WI38 (cell line): Measurements from ENCODE around the gene GULP1.
"Not testable (repeated sequence)": the region's sequence is repeated elsewhere in the genome, so short reads cannot be mapped to it uniquely, and the experiment has no call there.

ENCODE experiments used
- H3K4me3 ChIP-seq: 2 replicates; pipeline ENCODE4 v1.5.1; 2011; ENCODE audit warnings: low read depth, mild to moderate bottlenecking, control low read depth, low read length
- TF ChIP-seq, protein P1 (sequence below): IDR thresholded peaks from 2 replicates; pipeline ENCODE4 v1.5.1; 2012; ENCODE audit warnings: low read depth, mild to moderate bottlenecking, control low read depth, low read length

Gene GULP1

DNA sequence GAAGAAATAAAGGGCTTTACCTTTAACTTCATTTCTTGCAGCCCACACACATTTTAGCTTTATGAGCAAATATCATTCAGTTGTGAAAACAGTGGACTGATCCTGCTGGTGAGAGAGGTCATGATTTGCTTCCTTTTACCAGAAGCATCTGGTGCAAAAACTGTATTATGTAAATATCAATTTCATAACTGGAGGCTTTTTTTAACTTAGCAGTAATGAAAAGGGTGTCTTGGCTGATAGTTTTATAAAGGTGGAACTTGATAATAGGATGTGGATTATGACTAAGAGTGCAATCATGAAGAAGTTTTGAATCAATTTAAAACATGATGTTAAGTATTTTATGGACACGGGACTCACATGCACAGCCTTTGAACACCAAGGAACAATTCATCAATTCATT lies 304.4 kb downstream of the GULP1 start:
- TF ChIP-seq, protein P1, sequence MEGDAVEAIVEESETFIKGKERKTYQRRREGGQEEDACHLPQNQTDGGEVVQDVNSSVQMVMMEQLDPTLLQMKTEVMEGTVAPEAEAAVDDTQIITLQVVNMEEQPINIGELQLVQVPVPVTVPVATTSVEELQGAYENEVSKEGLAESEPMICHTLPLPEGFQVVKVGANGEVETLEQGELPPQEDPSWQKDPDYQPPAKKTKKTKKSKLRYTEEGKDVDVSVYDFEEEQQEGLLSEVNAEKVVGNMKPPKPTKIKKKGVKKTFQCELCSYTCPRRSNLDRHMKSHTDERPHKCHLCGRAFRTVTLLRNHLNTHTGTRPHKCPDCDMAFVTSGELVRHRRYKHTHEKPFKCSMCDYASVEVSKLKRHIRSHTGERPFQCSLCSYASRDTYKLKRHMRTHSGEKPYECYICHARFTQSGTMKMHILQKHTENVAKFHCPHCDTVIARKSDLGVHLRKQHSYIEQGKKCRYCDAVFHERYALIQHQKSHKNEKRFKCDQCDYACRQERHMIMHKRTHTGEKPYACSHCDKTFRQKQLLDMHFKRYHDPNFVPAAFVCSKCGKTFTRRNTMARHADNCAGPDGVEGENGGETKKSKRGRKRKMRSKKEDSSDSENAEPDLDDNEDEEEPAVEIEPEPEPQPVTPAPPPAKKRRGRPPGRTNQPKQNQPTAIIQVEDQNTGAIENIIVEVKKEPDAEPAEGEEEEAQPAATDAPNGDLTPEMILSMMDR: no peak
- H3K4me3 ChIP-seq: no peak overlapping the region

DNA sequence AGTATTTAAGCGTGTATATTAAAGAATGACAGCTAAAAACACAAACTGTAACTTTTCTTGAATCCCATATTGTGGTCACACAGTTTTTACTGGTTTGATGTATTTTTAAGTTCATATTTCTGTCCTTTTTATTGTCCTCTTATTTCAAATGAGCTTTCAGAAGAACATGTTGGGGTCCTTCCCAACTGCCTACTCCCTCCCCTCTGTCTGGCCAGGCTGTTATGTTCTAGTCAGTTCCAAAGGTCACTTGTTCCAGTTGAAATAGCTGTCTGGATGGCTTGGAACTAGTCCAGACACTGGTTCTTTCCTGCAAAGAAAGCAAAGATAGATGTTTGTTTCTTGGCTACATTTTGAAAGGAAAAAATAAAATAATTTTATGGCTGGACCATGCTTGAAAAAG lies 306.9 kb downstream of the GULP1 start:
- TF ChIP-seq, protein P1: no peak
- H3K4me3 ChIP-seq: no peak overlapping the region

- H3K4me3 ChIP-seq: no peak overlapping the region
- TF ChIP-seq, protein P1: no peak
These were observed 307.5 kb downstream of the GULP1 start for GRCh38 chr2:188599140-188599539.

- no peak overlapping the region for H3K4me3 ChIP-seq
- TF ChIP-seq, protein P1: no peak
These were observed 309.0 kb downstream of the GULP1 start for GRCh38 chr2:188600536-188601210.

DNA sequence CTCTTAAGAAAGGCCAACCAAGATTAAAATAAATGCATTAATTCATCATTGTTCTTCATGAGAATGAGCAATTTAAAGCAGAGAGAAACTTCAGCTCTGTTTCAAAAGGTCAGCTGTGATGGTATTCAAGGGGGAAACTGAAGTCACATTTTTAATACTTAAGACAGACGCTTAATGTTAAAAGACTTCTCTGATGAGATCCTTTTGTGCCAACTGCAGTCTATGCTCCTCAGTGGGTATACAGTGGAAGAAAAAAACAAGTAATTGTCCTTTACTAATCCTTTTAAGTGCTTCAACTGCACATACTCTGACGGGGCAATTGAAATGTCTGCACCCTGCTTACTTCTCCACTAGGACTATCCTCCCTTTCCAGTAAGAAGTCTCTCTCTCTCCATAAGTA lies 309.7 kb downstream of the GULP1 start:
- no peak overlapping the region for H3K4me3 ChIP-seq
- TF ChIP-seq, protein P1: no peak

DNA sequence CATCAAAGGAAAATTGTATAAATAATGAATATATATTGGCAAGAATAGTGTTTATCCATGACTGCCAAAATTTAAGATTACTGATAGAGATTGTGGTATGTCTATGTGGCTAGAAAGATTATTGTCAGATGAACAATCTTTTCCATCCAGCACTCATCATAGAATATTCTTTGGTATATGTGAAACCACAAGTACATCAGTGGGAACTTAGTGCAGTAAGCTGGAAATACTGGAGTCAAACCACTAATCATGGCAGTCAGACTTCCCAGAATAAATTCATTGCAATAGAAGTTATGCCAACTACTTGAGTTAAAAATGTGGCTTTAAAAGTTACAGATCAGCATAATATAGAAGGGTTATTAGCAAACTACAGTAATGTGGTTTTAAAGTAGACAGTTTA lies 310.3 kb downstream of the GULP1 start:
- H3K4me3 ChIP-seq: no peak overlapping the region
- TF ChIP-seq, protein P1: no peak

GRCh38 chr2:188604579-188604978 lies 312.9 kb downstream of the GULP1 start:
- no peak overlapping the region for H3K4me3 ChIP-seq
- TF ChIP-seq, protein P1: no peak

GRCh38 chr2:188605609-188606584 lies 314.2 kb downstream of the GULP1 start:
- not testable (repeated sequence) for H3K4me3 ChIP-seq

DNA sequence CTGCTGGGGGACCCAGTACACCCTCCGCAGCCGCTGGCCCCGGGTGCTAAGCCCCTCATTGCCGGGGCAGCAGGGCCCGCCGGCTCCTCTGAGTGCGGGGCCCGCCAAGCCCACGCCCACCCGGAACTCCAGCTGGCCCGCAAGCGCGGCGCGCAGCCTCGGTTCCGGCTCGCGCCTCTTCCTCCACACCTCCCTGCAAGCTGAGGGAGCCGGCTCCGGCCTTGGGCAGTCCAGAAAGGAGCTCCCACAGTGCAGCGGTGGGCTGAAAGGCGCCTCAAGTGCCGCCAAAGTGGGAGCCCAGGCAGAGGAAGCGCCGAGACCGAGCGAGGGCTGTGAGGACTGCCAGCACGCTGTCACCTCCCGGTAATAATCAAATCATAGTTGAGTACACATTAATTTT lies 314.9 kb downstream of the GULP1 start:
- not testable (repeated sequence) for H3K4me3 ChIP-seq
